Measurements from ENCODE around the gene PMP22. TPM values are rescaled to one million over a fixed set of nuclear protein-coding genes. Genes with fewer than 3 reads are reported as not detected.

Gene PMP22
- polyA plus RNA-seq, 1 donor (not counting 4 experiments of a cell fraction or from before 2014, with no cell fraction given) = 7.9 TPM

GRCh38 chr17:15194859-15195277 is 70.3 kb downstream of the PMP22 start:
- Histone ChIP-seq H3K27me3 (ENCODE audit: control insufficient read depth, extremely low read depth, insufficient read depth, low read length) (no peaks in the 10 kb centered on the region), H3K9ac (ENCODE audit: control insufficient read depth, extremely low read depth, insufficient read depth, low read length) (no peak overlapping the region), H3K36me3 (ENCODE audit: control insufficient read depth in 2 of 2, extremely low read depth in 1 of 2, insufficient read depth in 2 of 2, low read length in 2 of 2) (no peaks in the 10 kb centered on the region), H3K4me1 (ENCODE audit: control insufficient read depth, extremely low read depth, insufficient read depth, low read length) (no peaks in the 10 kb centered on the region), H3K4me2 (ENCODE audit: control insufficient read depth, extremely low read depth, insufficient read depth, low read depth, low read length) (no peak overlapping the region), H3K9me3 (ENCODE audit: control insufficient read depth, low read depth, low read length) (no peaks in the 10 kb centered on the region), H3K9me1 (ENCODE audit: control insufficient read depth, extremely low read depth, insufficient read depth, low read length) (no peaks in the 10 kb centered on the region), H2AFZ (ENCODE audit: control insufficient read depth, low read length) (no peak overlapping the region), H3K79me2 (ENCODE audit: control insufficient read depth, insufficient read depth, low read length) (no peaks in the 10 kb centered on the region), H3K4me3 (ENCODE audit: control insufficient read depth in 2 of 3, extremely low read depth in 1 of 3, insufficient read depth in 2 of 3, low read depth in 1 of 3, low read length in 3 of 3) (no peak overlapping the region), H3K27ac (ENCODE audit: control insufficient read depth, insufficient read depth, low read length) (no peak overlapping the region), H4K20me1 (ENCODE audit: control insufficient read depth, extremely low read depth, insufficient read depth, low read length) (no peaks in the 10 kb centered on the region)
- no peak for TF ChIP-seq EZH2 (IDR thresholded peaks at IDR 0.05; ENCODE audit: low read length)
- TF ChIP-seq CTCF (optimal IDR thresholded peaks at IDR 0.05 in 1 of 3, IDR thresholded peaks at IDR 0.05 in 1 of 3, conservative IDR thresholded peaks at IDR 0.05 in 1 of 3; ENCODE audit: extremely low read depth in 1 of 3, insufficient read depth in 2 of 3, low read length in 3 of 3) = no peak
- dilution Hi-C loops (cut with MboI; ENCODE audit: extremely low pct_ligation_motif_present, low sequenced_read_pairs) = no loop called here
- FAIRE-seq (no peak), DNase-seq (ENCODE audit: low read depth, low spot score) (no peak)

GRCh38 chr17:15185625-15185991 is 79.5 kb downstream of the PMP22 start:
- Histone ChIP-seq H4K20me1 (ENCODE audit: control insufficient read depth, extremely low read depth, insufficient read depth, low read length) (no peaks in the 10 kb centered on the region), H3K4me3 (ENCODE audit: control insufficient read depth in 2 of 3, extremely low read depth in 1 of 3, insufficient read depth in 2 of 3, low read depth in 1 of 3, low read length in 3 of 3) (no peak overlapping the region), H3K4me2 (ENCODE audit: control insufficient read depth, extremely low read depth, insufficient read depth, low read depth, low read length) (no peak overlapping the region), H3K4me1 (ENCODE audit: control insufficient read depth, extremely low read depth, insufficient read depth, low read length) (no peaks in the 10 kb centered on the region), H3K79me2 (ENCODE audit: control insufficient read depth, insufficient read depth, low read length) (no peaks in the 10 kb centered on the region), H2AFZ (ENCODE audit: control insufficient read depth, low read length) (no peak overlapping the region), H3K9me3 (ENCODE audit: control insufficient read depth, low read depth, low read length) (no peaks in the 10 kb centered on the region), H3K9me1 (ENCODE audit: control insufficient read depth, extremely low read depth, insufficient read depth, low read length) (no peaks in the 10 kb centered on the region), H3K9ac (ENCODE audit: control insufficient read depth, extremely low read depth, insufficient read depth, low read length) (no peak overlapping the region), H3K27me3 (ENCODE audit: control insufficient read depth, extremely low read depth, insufficient read depth, low read length) (no peaks in the 10 kb centered on the region), H3K27ac (ENCODE audit: control insufficient read depth, insufficient read depth, low read length) (no peak overlapping the region), H3K36me3 (ENCODE audit: control insufficient read depth in 2 of 2, extremely low read depth in 1 of 2, insufficient read depth in 2 of 2, low read length in 2 of 2) (no peaks in the 10 kb centered on the region)
- DNase-seq (ENCODE audit: low read depth, low spot score) = no peak
- TF ChIP-seq EZH2 (IDR thresholded peaks at IDR 0.05; ENCODE audit: low read length) (no peak), CTCF (optimal IDR thresholded peaks at IDR 0.05 in 1 of 3, IDR thresholded peaks at IDR 0.05 in 1 of 3, conservative IDR thresholded peaks at IDR 0.05 in 1 of 3; ENCODE audit: extremely low read depth in 1 of 3, insufficient read depth in 2 of 3, low read length in 3 of 3) (no peak)
- no peak for FAIRE-seq
- dilution Hi-C loops (cut with MboI; ENCODE audit: extremely low pct_ligation_motif_present, low sequenced_read_pairs) = no loop called here
